Measurements from ENCODE around the gene SLC30A1. TPM values are rescaled to one million over a fixed set of nuclear protein-coding genes. Genes with fewer than 3 reads are reported as not detected.

The SLC30A1 gene
- total and polyA plus RNA-seq, 12 donors = 1.4 to 26.5 (median 14.4) TPM

- Histone ChIP-seq H3K36me3 (no peaks in the 10 kb centered on the region), H3K27ac (peak overlapping the region in 1 of 10 donors; percentile 46), H3K9me3 (no peaks in the 10 kb centered on the region), H3K27me3 (no peaks in the 10 kb centered on the region), H3K4me1 (peaks cover 0 to 56% (median 16%) of the 10 kb centered on the region in 9 donors), H3K4me3 (no peak overlapping the region)
- TF ChIP-seq, protein P1, sequence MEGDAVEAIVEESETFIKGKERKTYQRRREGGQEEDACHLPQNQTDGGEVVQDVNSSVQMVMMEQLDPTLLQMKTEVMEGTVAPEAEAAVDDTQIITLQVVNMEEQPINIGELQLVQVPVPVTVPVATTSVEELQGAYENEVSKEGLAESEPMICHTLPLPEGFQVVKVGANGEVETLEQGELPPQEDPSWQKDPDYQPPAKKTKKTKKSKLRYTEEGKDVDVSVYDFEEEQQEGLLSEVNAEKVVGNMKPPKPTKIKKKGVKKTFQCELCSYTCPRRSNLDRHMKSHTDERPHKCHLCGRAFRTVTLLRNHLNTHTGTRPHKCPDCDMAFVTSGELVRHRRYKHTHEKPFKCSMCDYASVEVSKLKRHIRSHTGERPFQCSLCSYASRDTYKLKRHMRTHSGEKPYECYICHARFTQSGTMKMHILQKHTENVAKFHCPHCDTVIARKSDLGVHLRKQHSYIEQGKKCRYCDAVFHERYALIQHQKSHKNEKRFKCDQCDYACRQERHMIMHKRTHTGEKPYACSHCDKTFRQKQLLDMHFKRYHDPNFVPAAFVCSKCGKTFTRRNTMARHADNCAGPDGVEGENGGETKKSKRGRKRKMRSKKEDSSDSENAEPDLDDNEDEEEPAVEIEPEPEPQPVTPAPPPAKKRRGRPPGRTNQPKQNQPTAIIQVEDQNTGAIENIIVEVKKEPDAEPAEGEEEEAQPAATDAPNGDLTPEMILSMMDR (IDR thresholded peaks at IDR 0.05) = no peak
- DNase-seq (no peak), ATAC-seq (peak in 4 of 8 donors; percentile 5 to 16 (median 8))
- intact Hi-C loops (cut with DNase I) = no loop called here
- WGBS, 2 donors = 67 to 72% methylated on average over 15 of the region's 15 CpGs
Observed at GRCh38 chr1:211531194-211532087, 47.5 kb downstream of the SLC30A1 start.

DNA sequence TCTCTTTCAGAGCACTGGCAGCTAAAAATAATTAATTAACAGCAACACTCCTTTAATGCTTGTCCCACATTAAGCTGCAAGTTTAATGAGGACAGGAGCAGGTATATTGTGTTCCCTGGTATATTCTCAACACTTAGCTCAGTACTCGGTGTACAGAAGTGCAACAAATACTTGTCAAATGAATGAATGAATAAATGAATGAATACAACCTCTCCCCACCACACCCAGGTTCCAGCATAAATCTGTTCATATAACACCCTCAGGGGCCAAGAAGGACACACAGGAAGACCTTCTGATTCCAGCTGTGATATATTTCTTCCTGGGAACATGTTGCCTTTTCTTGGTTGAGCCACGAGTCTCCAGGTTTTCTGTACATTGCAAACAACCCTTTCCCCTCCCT lies 48.9 kb downstream of the SLC30A1 start:
- WGBS, 2 donors = 79 to 82% methylated on average over 2 of the region's 2 CpGs
- TF ChIP-seq, protein P1 (IDR thresholded peaks at IDR 0.05) = no peak

DNA sequence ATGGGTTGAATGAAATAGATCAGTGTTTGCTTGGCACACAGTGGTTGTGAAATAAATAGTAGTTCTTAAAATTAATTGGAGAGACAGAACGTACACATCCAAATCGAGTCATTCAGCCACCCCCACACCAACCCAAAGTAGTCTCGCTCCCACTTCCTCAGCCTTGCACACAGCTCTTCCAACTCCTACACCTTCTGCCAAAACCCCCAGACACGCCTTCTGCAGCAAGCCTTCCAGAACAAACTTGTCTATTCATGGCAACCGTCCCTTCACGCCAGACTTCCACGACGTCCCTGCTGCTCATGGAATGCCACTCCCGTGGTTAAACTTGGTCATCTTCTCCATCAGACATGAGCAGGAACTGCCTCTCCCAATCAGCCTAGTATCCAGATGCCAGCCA lies 49.5 kb downstream of the SLC30A1 start:
- TF ChIP-seq, protein P1 (IDR thresholded peaks at IDR 0.05) = no peak
- Histone ChIP-seq H3K27ac (no peak overlapping the region), H3K4me3 (no peak overlapping the region), H3K27me3 (no peaks in the 10 kb centered on the region), H3K9me3 (no peaks in the 10 kb centered on the region), H3K36me3 (no peaks in the 10 kb centered on the region), H3K4me1 (peaks cover 0 to 56% (median 16%) of the 10 kb centered on the region in 9 donors)
- DNase-seq (no peak), ATAC-seq (no peak)
- intact Hi-C loops (cut with DNase I) = loop anchor here in 1 of 10 donors (10.0 kb wide), 1 partner anchor 45 kb away; the partner anchor contains the start of gene SLC30A1
- 36 to 37% methylated on average over 9 of the region's 9 CpGs for WGBS, 2 donors

More for the DNA sequence above, 48.9 kb downstream of the SLC30A1 start:
- DNase-seq = no peak
- H3K27me3 ChIP-seq = no peaks in the 10 kb centered on the region
- no peaks in the 10 kb centered on the region for H3K36me3 ChIP-seq
- no peak overlapping the region for H3K4me3 ChIP-seq
- peaks cover 0 to 56% (median 16%) of the 10 kb centered on the region in 9 donors for H3K4me1 ChIP-seq
- ATAC-seq = no peak
- no peaks in the 10 kb centered on the region for H3K9me3 ChIP-seq
- intact Hi-C loops (cut with DNase I) = no loop called here
- H3K27ac ChIP-seq = no peak overlapping the region

DNA sequence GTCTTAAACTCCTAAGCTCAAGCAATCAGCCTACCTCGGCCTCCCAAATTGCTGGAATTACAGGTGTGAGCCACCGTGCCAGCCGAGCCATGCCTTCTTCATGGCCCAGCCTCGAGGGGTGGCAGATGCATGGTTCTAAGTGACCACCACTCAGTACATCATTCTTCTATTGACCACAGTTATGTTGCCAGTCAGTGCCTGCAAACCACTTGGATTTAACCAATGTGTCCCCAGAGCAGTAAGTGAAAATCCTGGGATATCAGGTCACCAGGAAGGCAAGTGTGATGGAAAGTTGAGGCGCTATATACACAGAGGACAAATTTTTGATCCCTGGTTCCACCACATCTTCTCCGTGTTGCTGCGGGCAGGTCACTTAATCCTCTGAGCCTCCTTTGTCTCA lies 50.0 kb downstream of the SLC30A1 start:
- H3K4me1 ChIP-seq = peaks cover 0 to 56% (median 16%) of the 10 kb centered on the region in 9 donors
- no peaks in the 10 kb centered on the region for H3K9me3 ChIP-seq
- 93 to 95% methylated on average over 7 of the region's 7 CpGs for WGBS, 2 donors
- H3K36me3 ChIP-seq = no peaks in the 10 kb centered on the region
- no peak overlapping the region for H3K4me3 ChIP-seq
- H3K27me3 ChIP-seq = no peaks in the 10 kb centered on the region
- intact Hi-C loops (cut with DNase I) = loop anchor here in 1 of 10 donors (10.0 kb wide), 1 partner anchor 46 kb away; the partner anchor contains the start of gene SLC30A1
- no peak overlapping the region for H3K27ac ChIP-seq
- DNase-seq (no peak), ATAC-seq (no peak)
- TF ChIP-seq, protein P1 (IDR thresholded peaks at IDR 0.05) = no peak
